BLaER1 (cell line): ENCODE data around the gene RAB11FIP4.
A peak's percentile ranks its signal among the peaks of the same experiment; 100 is the strongest.

Experiments used
- H3K27ac ChIP-seq: shearing (Covaris generic); formaldehyde crosslinking; 2 replicates; pipeline ENCODE4 v1.8.1; 2022
- H3K27me3 ChIP-seq: shearing (Covaris generic); formaldehyde crosslinking; 2 replicates; pipeline ENCODE4 v1.8.1; 2022
- H3K36me3 ChIP-seq: shearing (Covaris generic); formaldehyde crosslinking; 2 replicates; pipeline ENCODE4 v1.8.1; 2022
- H3K4me1 ChIP-seq: shearing (Covaris generic); formaldehyde crosslinking; 2 replicates; pipeline ENCODE4 v1.8.1; 2022
- H3K4me2 ChIP-seq: shearing (Covaris generic); formaldehyde crosslinking; 2 replicates; pipeline ENCODE4 v1.8.1; 2022
- H3K4me3 ChIP-seq: shearing (Covaris generic); formaldehyde crosslinking; 2 replicates; pipeline ENCODE4 v1.8.1; 2022
- H3K9ac ChIP-seq: shearing (Covaris generic); formaldehyde crosslinking; 2 replicates; pipeline ENCODE4 v1.8.1; 2022
- H3K9me3 ChIP-seq: shearing (Covaris generic); formaldehyde crosslinking; 2 replicates; pipeline ENCODE4 v1.8.1; 2022
- H4K20me1 ChIP-seq: shearing (Covaris generic); formaldehyde crosslinking; 2 replicates; pipeline ENCODE4 v1.8.1; 2022
- Cebpa-rat ChIP-seq: shearing (Covaris generic); IDR thresholded peaks from 2 replicates; pipeline ENCODE4 v1.8.1; 2022

RAB11FIP4 gene

DNA sequence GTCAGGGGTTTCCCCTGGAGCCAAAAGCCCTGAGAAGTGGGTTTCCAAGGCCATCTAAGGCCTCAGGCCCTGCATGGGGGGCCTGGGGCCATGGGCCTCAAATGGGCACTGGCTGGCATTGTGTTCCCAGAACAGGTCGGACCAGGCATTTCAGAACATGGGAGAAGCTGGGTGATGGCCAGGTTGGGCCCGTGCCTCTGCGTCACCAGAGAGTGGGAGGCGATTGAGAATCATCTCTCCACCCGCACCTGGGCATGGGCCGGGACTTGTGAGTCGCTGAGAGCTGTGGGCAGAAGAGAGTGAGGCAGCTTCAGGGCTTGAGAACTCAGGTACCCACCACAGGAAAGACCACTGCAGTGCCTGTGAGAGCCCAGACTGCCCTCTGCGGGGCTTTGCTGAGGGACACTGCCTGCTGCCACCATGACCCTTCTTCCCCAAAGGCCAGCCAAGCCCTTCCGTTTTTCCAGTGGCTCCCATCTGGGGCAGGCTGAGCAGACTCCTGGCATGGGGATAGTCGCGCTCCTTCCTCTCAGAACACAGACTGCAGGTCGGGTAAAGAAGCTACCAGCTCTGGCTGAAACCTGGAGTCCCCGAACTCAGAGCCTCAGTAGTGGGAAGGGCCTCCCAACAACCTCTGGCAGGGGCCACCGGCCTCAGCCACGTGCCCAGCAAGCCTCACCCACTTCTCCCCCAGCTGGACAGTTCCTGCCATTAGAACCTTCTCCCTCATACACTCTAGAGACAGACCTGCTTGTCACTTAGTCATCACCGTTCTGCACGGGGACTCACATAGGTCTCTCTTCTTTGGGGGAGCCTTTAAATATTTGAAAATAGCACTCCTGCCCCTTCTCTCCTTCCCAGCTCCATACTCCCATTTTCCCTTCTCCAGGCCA, 1.6 kb downstream of the RAB11FIP4 start:
- H3K4me1 ChIP-seq, result peaks cover 20% of the 10 kb centered on the region
- 0 out of 2 replicates have a peak overlapping the region, but pooled peaks have one; percentile 71 for H3K4me3 ChIP-seq
- peak overlapping the region; percentile 84 for H3K4me2 ChIP-seq
- H3K36me3 ChIP-seq, result no peaks in the 10 kb centered on the region
- H4K20me1 ChIP-seq, result peaks cover 38% of the 10 kb centered on the region
- H3K9ac ChIP-seq, result no peak overlapping the region
- no peak for TF ChIP-seq Cebpa-rat
- H3K27me3 ChIP-seq, result peaks cover 18% of the 10 kb centered on the region
- H3K9me3 ChIP-seq, result no peaks in the 10 kb centered on the region
- H3K27ac ChIP-seq, result no peak overlapping the region

DNA sequence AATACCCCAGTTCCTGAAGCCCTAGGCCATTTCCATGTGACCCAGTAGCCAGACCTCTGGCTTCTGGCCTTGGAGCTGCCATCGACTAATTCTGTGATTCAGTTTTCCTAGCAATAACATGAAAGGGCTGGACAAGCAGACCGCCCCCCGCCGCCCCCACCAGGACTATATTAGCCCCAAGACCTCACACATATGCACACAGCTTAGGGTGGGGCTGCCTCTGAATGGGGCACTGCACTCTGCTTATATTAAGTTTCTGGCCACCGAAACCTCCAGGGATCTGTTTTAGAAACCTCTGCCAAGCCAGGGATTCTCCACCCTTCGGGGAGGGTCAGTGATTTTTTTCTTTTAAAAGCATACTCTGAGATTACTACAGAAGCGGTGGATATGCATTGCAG, 2.3 kb downstream of the RAB11FIP4 start:
- Histone ChIP-seq H3K4me1 (peaks cover 20% of the 10 kb centered on the region), H3K9ac (no peak overlapping the region), H4K20me1 (peaks cover 40% of the 10 kb centered on the region), H3K36me3 (no peaks in the 10 kb centered on the region), H3K27me3 (peaks cover 18% of the 10 kb centered on the region), H3K9me3 (no peaks in the 10 kb centered on the region), H3K4me3 (no peak overlapping the region), H3K4me2 (no peak overlapping the region), H3K27ac (no peak overlapping the region)
- no peak for TF ChIP-seq Cebpa-rat

- Histone ChIP-seq H3K4me3 (no peak overlapping the region), H3K4me2 (no peak overlapping the region), H3K9me3 (no peaks in the 10 kb centered on the region), H3K27ac (no peak overlapping the region), H3K4me1 (peaks cover 20% of the 10 kb centered on the region), H4K20me1 (peaks cover 45% of the 10 kb centered on the region), H3K36me3 (no peaks in the 10 kb centered on the region), H3K27me3 (peaks cover 18% of the 10 kb centered on the region), H3K9ac (no peak overlapping the region)
- TF ChIP-seq Cebpa-rat, result no peak
Measured at GRCh38 chr17:31394544-31394943, 3.1 kb downstream of the RAB11FIP4 start.

- no peak overlapping the region for H3K4me2 ChIP-seq
- TF ChIP-seq Cebpa-rat, result no peak
- H3K27ac ChIP-seq, result no peak overlapping the region
- H3K4me3 ChIP-seq, result no peak overlapping the region
- no peaks in the 10 kb centered on the region for H3K36me3 ChIP-seq
- peaks cover 8% of the 10 kb centered on the region for H3K4me1 ChIP-seq
- no peaks in the 10 kb centered on the region for H3K9me3 ChIP-seq
- peaks cover 41% of the 10 kb centered on the region for H4K20me1 ChIP-seq
- H3K27me3 ChIP-seq, result peaks cover 5% of the 10 kb centered on the region; the same call in 1 of the 2 replicates
- no peak overlapping the region for H3K9ac ChIP-seq
Measured at GRCh38 chr17:31397256-31397939, 5.9 kb downstream of the RAB11FIP4 start.

GRCh38 chr17:31398381-31399311, 7.2 kb downstream of the RAB11FIP4 start:
- H3K27me3 ChIP-seq, result no peaks in the 10 kb centered on the region
- no peak overlapping the region for H3K27ac ChIP-seq
- H3K4me1 ChIP-seq, result no peaks in the 10 kb centered on the region
- no peaks in the 10 kb centered on the region for H3K36me3 ChIP-seq
- H3K4me2 ChIP-seq, result no peak overlapping the region
- H4K20me1 ChIP-seq, result peaks cover 29% of the 10 kb centered on the region; the same call in 1 of the 2 replicates
- H3K9me3 ChIP-seq, result no peaks in the 10 kb centered on the region
- no peak for TF ChIP-seq Cebpa-rat
- no peak overlapping the region for H3K9ac ChIP-seq
- H3K4me3 ChIP-seq, result no peak overlapping the region

DNA sequence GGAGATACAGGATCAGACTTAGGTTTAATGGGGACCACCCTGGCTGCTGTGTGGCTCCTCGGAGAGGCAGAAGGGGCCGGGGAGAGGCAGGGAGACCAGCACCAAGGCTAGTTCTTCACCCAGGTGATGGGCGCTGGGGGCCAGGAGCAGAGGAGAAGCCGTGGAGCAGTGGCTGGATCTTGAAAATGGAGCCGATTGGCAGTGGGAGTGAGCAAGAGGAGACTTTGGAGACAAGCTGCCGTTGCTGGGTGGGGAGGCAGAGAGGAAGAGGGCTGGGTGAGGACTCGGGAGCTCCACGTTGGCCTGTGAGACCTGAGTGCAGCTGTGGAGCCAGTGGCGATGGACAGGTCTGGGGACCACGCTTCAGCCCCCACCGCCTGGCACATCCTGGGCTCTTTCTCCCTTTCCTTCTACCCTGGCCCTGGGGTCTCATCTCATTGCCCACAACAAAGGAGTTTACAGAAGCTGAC, 9.0 kb downstream of the RAB11FIP4 start:
- Histone ChIP-seq H4K20me1 (peaks cover 21% of the 10 kb centered on the region; the same call in 1 of the 2 replicates), H3K36me3 (no peaks in the 10 kb centered on the region), H3K27ac (no peak overlapping the region), H3K4me3 (no peak overlapping the region), H3K9me3 (no peaks in the 10 kb centered on the region), H3K4me1 (no peaks in the 10 kb centered on the region), H3K27me3 (no peaks in the 10 kb centered on the region), H3K9ac (no peak overlapping the region), H3K4me2 (no peak overlapping the region)
- no peak for TF ChIP-seq Cebpa-rat

GRCh38 chr17:31401456-31402254, 10.2 kb downstream of the RAB11FIP4 start:
- H4K20me1 ChIP-seq, result peaks cover 19% of the 10 kb centered on the region; the same call in 1 of the 2 replicates
- no peak overlapping the region for H3K4me2 ChIP-seq
- no peaks in the 10 kb centered on the region for H3K27me3 ChIP-seq
- no peaks in the 10 kb centered on the region for H3K9me3 ChIP-seq
- H3K4me3 ChIP-seq, result no peak overlapping the region
- peaks cover 5% of the 10 kb centered on the region; the same call in 1 of the 2 replicates for H3K4me1 ChIP-seq
- no peak for TF ChIP-seq Cebpa-rat
- no peak overlapping the region for H3K27ac ChIP-seq
- H3K36me3 ChIP-seq, result no peaks in the 10 kb centered on the region
- H3K9ac ChIP-seq, result no peak overlapping the region

GRCh38 chr17:31404028-31404949, 12.8 kb downstream of the RAB11FIP4 start:
- Histone ChIP-seq H3K36me3 (no peaks in the 10 kb centered on the region), H3K27ac (no peak overlapping the region), H3K9ac (no peak overlapping the region), H3K9me3 (no peaks in the 10 kb centered on the region), H3K4me3 (no peak overlapping the region), H4K20me1 (no peaks in the 10 kb centered on the region), H3K4me2 (no peak overlapping the region), H3K27me3 (no peaks in the 10 kb centered on the region), H3K4me1 (peaks cover 14% of the 10 kb centered on the region)
- no peak for TF ChIP-seq Cebpa-rat
